ENCODE data around the gene GJD3.

Gene GJD3

GRCh38 chr17:40366076-40366860, 1.7 kb upstream of the GJD3 start:
- no peak for DNase-seq (ENCODE audit: extremely low read depth, low read depth)
- TF ChIP-seq CTCF (IDR thresholded peaks at IDR 0.05; ENCODE audit: low read depth, low read length) = no peak

- no peak for TF ChIP-seq CTCF (IDR thresholded peaks at IDR 0.05; ENCODE audit: low read depth, low read length)
- no peak for DNase-seq (ENCODE audit: extremely low read depth, low read depth)
Observed at GRCh38 chr17:40364906-40365305, 369 bp upstream of the GJD3 start.

GRCh38 chr17:40363111-40363827, 1.3 kb downstream of the GJD3 start:
- TF ChIP-seq CTCF (IDR thresholded peaks at IDR 0.05; ENCODE audit: low read depth, low read length) = no peak; the same call in 1 of the 2 replicates
- no peak for DNase-seq (ENCODE audit: extremely low read depth, low read depth)

GRCh38 chr17:40362696-40363110, 1.8 kb downstream of the GJD3 start:
- DNase-seq (ENCODE audit: extremely low read depth, low read depth) = no peak

GRCh38 chr17:40361925-40362695, 2.4 kb downstream of the GJD3 start:
- DNase-seq (ENCODE audit: extremely low read depth, low read depth) = no peak
- no peak for TF ChIP-seq CTCF (IDR thresholded peaks at IDR 0.05; ENCODE audit: low read depth, low read length)

More at GRCh38 chr17:40362696-40363110, 1.8 kb downstream of the GJD3 start:
- peak; percentile 78 for TF ChIP-seq CTCF (IDR thresholded peaks at IDR 0.05; ENCODE audit: low read depth, low read length)

- no peak for TF ChIP-seq CTCF (IDR thresholded peaks at IDR 0.05; ENCODE audit: low read depth, low read length)
- no peak for DNase-seq (ENCODE audit: extremely low read depth, low read depth)
Observed at GRCh38 chr17:40361063-40361924, 3.2 kb downstream of the GJD3 start.
